Ectodermal cell (in vitro differentiated cells): Measurements from ENCODE around the gene ADARB2.

Experiments
- H3K27ac ChIP-seq: 2 replicates; pipeline ENCODE4 v1.7.0; 2013; ENCODE audit warnings: mild to moderate bottlenecking, low read depth, low read length; ENCODE audit not compliant: insufficient read depth, poor library complexity, severe bottlenecking
- H3K27me3 ChIP-seq: 2 replicates; pipeline ENCODE4 v1.7.0; 2013; ENCODE audit warnings: mild to moderate bottlenecking, low read length; ENCODE audit not compliant: insufficient read depth, control insufficient read depth, poor library complexity, severe bottlenecking
- H3K36me3 ChIP-seq: one replicate; pipeline ENCODE4 v1.7.0; 2013; ENCODE audit warnings: low read length; ENCODE audit not compliant: control insufficient read depth, insufficient read depth
- H3K4me1 ChIP-seq: one replicate; pipeline ENCODE4 v1.7.0; 2013; ENCODE audit warnings: low read length; ENCODE audit not compliant: control insufficient read depth, insufficient read depth
- H3K4me3 ChIP-seq: 2 replicates; pipeline ENCODE4 v1.7.0; 2013; ENCODE audit warnings: low read depth, low read length, control low read depth; ENCODE audit not compliant: insufficient read depth
- H3K9me3 ChIP-seq: 2 replicates; pipeline ENCODE4 v1.7.0; 2013; ENCODE audit warnings: mild to moderate bottlenecking, low read length, moderate library complexity; ENCODE audit not compliant: control insufficient read depth
- WGBS, 2 experiments: methylation state at CpG; one replicate each; pipeline ENCODE4 v1.1.7; 2013; ENCODE audit warnings: missing lambda C conversion rate in 2 of 2; 5-methylcytosine and 5-hydroxymethylcytosine counted together

ADARB2 gene

GRCh38 chr10:1141701-1142100 lies 595.6 kb downstream of the ADARB2 start:
- Histone ChIP-seq H3K36me3 (no peaks in the 10 kb centered on the region), H3K4me3 (no peak overlapping the region), H3K27ac (no peak overlapping the region), H3K9me3 (no peaks in the 10 kb centered on the region), H3K27me3 (no peaks in the 10 kb centered on the region), H3K4me1 (no peaks in the 10 kb centered on the region)
- WGBS, 2 experiments: 93 to 94% methylated on average over 11 of the region's 11 CpGs

- no peaks in the 10 kb centered on the region for H3K9me3 ChIP-seq
- 80 to 82% methylated on average over 7 of the region's 7 CpGs for WGBS, 2 experiments
- no peaks in the 10 kb centered on the region for H3K27me3 ChIP-seq
- H3K27ac ChIP-seq: no peak overlapping the region
- no peak overlapping the region for H3K4me3 ChIP-seq
- H3K4me1 ChIP-seq: no peaks in the 10 kb centered on the region
- no peaks in the 10 kb centered on the region for H3K36me3 ChIP-seq
Measured at GRCh38 chr10:1141261-1141660, 596.1 kb downstream of the ADARB2 start.

GRCh38 chr10:1138529-1138928 lies 598.8 kb downstream of the ADARB2 start:
- no peaks in the 10 kb centered on the region for H3K9me3 ChIP-seq
- no peak overlapping the region for H3K4me3 ChIP-seq
- WGBS, 2 experiments: 100% methylated on average over 1 of the region's 1 CpG
- H3K27ac ChIP-seq: no peak overlapping the region
- H3K4me1 ChIP-seq: no peaks in the 10 kb centered on the region
- no peaks in the 10 kb centered on the region for H3K27me3 ChIP-seq
- no peaks in the 10 kb centered on the region for H3K36me3 ChIP-seq

- Histone ChIP-seq H3K27ac (no peak overlapping the region), H3K27me3 (no peaks in the 10 kb centered on the region), H3K36me3 (no peaks in the 10 kb centered on the region), H3K9me3 (no peaks in the 10 kb centered on the region), H3K4me1 (no peaks in the 10 kb centered on the region), H3K4me3 (no peak overlapping the region)
- WGBS, 2 experiments: 90 to 94% methylated on average over 10 of the region's 10 CpGs
Measured at GRCh38 chr10:1137499-1138163, 599.7 kb downstream of the ADARB2 start.

- no peaks in the 10 kb centered on the region for H3K9me3 ChIP-seq
- H3K4me3 ChIP-seq: no peak overlapping the region
- H3K27ac ChIP-seq: no peak overlapping the region
- no peaks in the 10 kb centered on the region for H3K27me3 ChIP-seq
- peaks cover under 1% of the 10 kb centered on the region for H3K36me3 ChIP-seq
- H3K4me1 ChIP-seq: no peaks in the 10 kb centered on the region
Measured at GRCh38 chr10:1136268-1136667, 601.1 kb downstream of the ADARB2 start.

GRCh38 chr10:1134156-1134555 lies 603.2 kb downstream of the ADARB2 start:
- peaks cover 20% of the 10 kb centered on the region for H3K36me3 ChIP-seq
- no peaks in the 10 kb centered on the region for H3K27me3 ChIP-seq
- no peak overlapping the region for H3K4me3 ChIP-seq
- H3K9me3 ChIP-seq: no peaks in the 10 kb centered on the region
- no peak overlapping the region for H3K27ac ChIP-seq
- 85 to 94% methylated on average over 2 of the region's 2 CpGs for WGBS, 2 experiments
- H3K4me1 ChIP-seq: no peaks in the 10 kb centered on the region

- no peak overlapping the region for H3K27ac ChIP-seq
- WGBS, 2 experiments: 93 to 95% methylated on average over 3 of the region's 3 CpGs
Measured at GRCh38 chr10:1133495-1134045, 603.8 kb downstream of the ADARB2 start.

GRCh38 chr10:1132584-1132983 lies 604.7 kb downstream of the ADARB2 start:
- peaks cover 22% of the 10 kb centered on the region for H3K36me3 ChIP-seq
- WGBS, 2 experiments: 90 to 91% methylated on average over 10 of the region's 10 CpGs
- H3K27me3 ChIP-seq: no peaks in the 10 kb centered on the region
- H3K4me3 ChIP-seq: no peak overlapping the region
- no peaks in the 10 kb centered on the region for H3K4me1 ChIP-seq
- H3K9me3 ChIP-seq: no peaks in the 10 kb centered on the region
- H3K27ac ChIP-seq: no peak overlapping the region

More at GRCh38 chr10:1133495-1134045, 603.8 kb downstream of the ADARB2 start:
- Histone ChIP-seq H3K36me3 (peaks cover 22% of the 10 kb centered on the region), H3K27me3 (no peaks in the 10 kb centered on the region), H3K4me3 (no peak overlapping the region), H3K4me1 (no peaks in the 10 kb centered on the region), H3K9me3 (no peaks in the 10 kb centered on the region)

- no peak overlapping the region for H3K27ac ChIP-seq
- no peak overlapping the region for H3K4me3 ChIP-seq
- peaks cover 22% of the 10 kb centered on the region for H3K36me3 ChIP-seq
- 91 to 92% methylated on average over 12 of the region's 12 CpGs for WGBS, 2 experiments
- no peaks in the 10 kb centered on the region for H3K4me1 ChIP-seq
- no peaks in the 10 kb centered on the region for H3K9me3 ChIP-seq
- H3K27me3 ChIP-seq: no peaks in the 10 kb centered on the region
Measured at GRCh38 chr10:1130995-1131790, 606.1 kb downstream of the ADARB2 start.

GRCh38 chr10:1130226-1130625 lies 607.1 kb downstream of the ADARB2 start:
- H3K36me3 ChIP-seq: peaks cover 26% of the 10 kb centered on the region
- 95 to 97% methylated on average over 10 of the region's 10 CpGs for WGBS, 2 experiments

More at GRCh38 chr10:1130226-1130625, 607.1 kb downstream of the ADARB2 start:
- Histone ChIP-seq H3K9me3 (no peaks in the 10 kb centered on the region), H3K27ac (no peak overlapping the region), H3K4me1 (no peaks in the 10 kb centered on the region), H3K27me3 (no peaks in the 10 kb centered on the region), H3K4me3 (no peak overlapping the region)
